HTERT RPE-1 (cell line): ENCODE data around the gene C6orf52.
"Not testable (repeated sequence)": the region's sequence is repeated elsewhere in the genome, so short reads cannot be mapped to it uniquely, and the experiment has no call there.

Source experiments
- in situ Hi-C: fragments of 300-500 bp; cut with MboI; formaldehyde crosslinking; loops from 4 replicates; pipeline ENCODE4 v1.14.3; 2020; ENCODE audit warnings: low sequenced_read_pairs

C6orf52 gene

GRCh38 chr6:10696655-10697054 is 2.2 kb upstream of the C6orf52 start:
- in situ Hi-C loops = no loop called here

DNA sequence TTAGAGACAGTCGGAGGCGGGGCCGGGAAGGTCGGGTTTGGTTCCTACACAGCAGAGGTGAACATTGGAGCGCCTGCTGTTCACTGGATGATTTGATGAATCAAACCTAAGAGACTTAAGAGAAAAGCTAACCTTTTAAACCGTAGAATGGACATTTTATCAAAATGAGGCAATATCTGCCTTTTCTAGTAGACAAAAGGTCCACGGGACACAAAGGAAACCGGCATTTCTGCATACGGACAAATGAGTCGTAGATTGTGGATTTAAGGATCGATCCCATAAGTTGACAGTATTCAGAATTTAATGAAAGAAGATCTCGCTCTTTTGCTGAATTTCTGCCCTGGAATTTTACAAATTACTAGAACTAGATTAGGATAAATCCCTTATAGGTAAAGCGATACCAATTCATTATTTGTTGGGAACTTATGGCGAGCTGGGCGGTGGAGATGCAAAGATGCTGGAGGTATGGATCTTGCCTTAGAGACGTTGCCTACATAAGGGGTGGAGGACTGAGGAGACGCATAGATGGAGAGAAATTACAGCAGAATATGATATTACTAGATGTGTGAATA is 756 bp upstream of the C6orf52 start:
- in situ Hi-C loops = no loop called here

- in situ Hi-C loops = no loop called here
Measured at GRCh38 chr6:10692965-10693538, 1.4 kb downstream of the C6orf52 start.

GRCh38 chr6:10690651-10691445 is 3.6 kb downstream of the C6orf52 start:
- in situ Hi-C loops = no loop called here

- in situ Hi-C loops = no loop called here
Measured at GRCh38 chr6:10687582-10687981, 6.8 kb downstream of the C6orf52 start.

DNA sequence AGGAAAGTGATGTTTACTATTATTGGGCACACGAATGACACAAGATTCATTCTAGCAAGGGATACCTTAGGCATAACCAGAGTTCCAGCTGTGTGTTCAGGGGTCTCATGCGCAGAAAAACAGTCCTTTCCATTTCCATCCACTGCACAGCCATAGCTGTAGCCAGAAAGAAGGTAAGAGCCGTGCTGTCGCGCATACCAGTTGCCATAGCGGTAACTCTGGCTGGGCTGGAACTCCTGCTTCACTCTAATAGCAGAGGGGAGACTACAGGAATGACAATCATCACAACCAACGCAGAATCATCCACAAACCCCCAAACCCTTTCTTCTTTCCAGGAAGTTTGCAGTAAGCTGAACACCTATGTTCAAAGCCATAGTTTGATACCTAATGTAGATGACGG is 7.5 kb downstream of the C6orf52 start:
- in situ Hi-C loops = no loop called here

DNA sequence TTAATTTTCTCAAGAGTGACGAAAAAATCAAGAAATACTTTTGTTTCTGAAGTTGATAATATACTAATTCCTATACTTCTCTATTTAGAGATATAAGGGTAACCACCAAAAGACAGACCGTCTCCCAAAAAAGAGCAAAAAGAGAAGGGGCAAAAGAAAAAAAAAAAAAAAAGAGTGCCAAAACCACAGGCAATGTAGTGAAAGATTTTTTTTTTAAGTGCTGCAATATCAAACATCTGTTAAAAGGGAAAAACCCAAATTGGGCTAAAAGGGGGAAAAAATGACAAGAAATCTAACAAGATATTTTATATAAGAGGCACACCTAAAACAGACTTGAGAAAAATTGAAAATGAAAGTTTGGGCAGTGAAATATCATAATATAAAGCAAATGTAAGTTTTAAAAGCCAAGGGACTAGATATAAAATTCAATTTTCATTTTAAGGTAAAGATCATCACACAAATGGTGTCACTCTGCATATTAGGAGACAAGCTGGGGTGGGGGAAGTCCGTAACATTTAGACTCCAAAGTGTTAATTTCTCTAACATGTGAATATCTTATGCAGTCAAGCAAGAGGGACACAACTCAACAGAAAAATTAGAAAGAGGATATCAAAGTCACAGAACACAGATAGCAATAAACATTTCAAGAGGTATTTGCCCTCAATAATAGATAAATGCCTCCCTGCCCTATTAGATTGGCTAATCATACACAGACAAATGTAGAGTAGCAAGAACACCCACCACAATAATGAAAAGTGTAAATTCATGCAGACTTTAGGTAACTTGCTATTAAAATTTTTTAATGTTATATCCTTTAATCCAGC is 9.1 kb downstream of the C6orf52 start:
- in situ Hi-C loops = no loop called here

GRCh38 chr6:10684618-10685017 is 9.8 kb downstream of the C6orf52 start:
- in situ Hi-C loops = no loop called here

- in situ Hi-C loops = no loop called here
Measured at GRCh38 chr6:10682355-10682988, 11.9 kb downstream of the C6orf52 start.

DNA sequence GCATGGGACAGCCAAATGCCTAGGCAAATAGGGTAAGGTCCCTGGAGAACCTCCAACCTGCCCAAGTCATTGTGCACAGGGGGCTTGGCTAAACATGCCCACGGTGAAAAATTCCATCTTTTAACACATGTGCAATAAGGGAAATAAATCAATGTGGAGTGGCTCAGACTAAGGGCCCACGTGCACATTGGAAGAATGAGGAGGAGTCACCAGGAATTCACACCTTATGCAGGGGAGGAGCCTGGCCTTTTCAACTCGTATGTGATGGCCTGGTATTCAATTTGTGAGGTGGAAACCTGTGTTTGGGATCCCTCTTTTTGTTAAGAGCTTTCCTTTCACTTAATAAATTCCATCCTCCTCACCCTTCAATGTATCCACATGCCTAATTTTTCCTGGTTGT is 12.6 kb downstream of the C6orf52 start:
- in situ Hi-C loops = no loop called here

DNA sequence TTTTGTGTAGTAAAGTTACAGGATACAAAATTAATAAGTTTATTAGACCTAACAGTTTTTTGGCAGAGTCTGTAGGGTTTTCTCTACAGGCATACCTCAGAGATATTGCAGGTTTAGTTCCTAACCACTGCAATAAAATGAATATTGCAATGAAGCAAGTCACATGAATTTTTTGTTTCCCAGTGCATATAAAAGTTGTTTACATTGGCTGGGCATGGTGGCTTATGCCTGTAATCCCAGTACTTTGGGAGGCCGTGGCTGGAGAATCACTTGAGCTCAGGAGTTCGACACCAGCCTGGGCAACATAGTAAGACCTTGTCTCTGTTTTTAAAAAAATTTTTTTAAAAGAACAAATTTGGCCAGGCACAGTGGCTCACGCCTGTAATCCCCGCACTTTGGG is 16.0 kb downstream of the C6orf52 start:
- in situ Hi-C loops = no loop called here

- in situ Hi-C loops = no loop called here
Measured at GRCh38 chr6:10676403-10676802, 18.0 kb downstream of the C6orf52 start.

GRCh38 chr6:10668126-10668917 is 26.1 kb downstream of the C6orf52 start:
- in situ Hi-C loops = no loop called here

GRCh38 chr6:10665595-10665994 is 28.8 kb downstream of the C6orf52 start:
- in situ Hi-C loops = not testable (repeated sequence)

DNA sequence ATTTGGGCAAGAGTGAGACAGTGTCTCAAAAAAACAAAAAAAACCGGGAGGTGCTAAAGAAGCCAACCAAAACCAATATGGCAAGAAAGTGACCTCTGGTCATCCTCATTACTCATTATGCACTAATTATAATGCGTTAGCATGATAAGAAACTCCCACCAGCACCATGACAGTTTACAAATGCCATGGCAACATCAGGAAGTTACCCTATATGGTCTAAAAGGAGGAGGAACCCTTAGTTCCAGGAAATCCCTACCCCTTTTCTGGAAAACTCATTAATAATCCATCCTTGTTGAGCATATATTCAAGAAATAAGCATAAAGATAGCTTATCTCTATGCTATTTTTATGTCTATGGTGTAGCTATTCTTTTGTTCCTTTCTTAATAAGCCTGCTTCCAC is 31.7 kb downstream of the C6orf52 start:
- in situ Hi-C loops = no loop called here

DNA sequence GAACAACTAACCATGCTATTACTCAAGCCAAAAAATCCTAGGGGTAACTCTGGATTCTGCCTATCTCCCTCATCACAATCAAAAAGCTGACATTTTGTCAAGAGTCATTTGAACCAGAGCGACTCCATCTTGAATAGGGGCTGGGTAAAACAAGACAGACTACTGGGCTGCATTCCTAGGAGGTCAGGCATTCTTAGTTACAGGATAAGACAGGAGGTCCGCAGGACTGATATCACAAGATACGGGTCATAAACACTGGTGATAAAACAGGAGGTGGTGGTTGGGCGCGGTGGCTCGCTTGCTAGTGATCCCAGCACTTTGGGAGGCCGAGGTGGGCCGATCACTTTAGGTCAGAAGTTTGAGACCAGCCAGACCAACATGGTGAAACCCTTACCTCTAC is 32.2 kb downstream of the C6orf52 start:
- in situ Hi-C loops = no loop called here

DNA sequence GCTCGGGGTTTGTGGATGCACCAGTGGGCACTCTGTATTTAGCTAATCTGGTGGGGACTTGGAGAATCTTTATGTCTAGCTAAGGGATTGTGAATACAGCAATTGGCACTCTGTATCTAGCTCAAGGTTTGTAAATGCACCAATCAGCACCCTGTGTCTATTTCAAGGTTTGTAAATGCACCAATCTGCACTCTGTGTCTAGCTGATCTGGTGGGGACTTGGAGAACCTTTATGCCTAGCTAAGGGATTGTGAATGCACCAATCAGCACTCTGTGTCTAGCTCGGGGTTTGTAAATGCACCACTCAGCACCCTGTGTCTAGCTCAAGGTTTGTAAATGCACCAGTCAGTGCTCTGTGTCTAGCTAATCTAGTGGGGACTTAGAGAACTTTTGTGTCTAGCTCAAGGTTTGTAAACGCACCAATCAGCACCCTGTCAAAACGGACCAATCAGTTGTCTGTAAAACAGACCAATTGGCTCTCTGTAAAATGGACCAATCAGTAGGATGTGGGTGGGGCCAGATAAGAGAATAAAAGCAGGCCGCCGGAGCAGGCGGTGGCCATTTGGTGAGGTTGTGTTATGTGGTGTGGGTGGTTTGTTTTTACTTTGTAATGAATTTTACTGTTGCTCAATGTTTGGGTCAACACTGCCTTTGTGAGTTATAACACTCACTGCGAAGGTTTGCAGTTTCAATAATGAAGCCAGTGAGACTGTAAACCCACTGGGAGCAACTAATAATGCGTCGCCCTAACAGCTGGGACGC is 33.8 kb downstream of the C6orf52 start:
- in situ Hi-C loops = not testable (repeated sequence)

DNA sequence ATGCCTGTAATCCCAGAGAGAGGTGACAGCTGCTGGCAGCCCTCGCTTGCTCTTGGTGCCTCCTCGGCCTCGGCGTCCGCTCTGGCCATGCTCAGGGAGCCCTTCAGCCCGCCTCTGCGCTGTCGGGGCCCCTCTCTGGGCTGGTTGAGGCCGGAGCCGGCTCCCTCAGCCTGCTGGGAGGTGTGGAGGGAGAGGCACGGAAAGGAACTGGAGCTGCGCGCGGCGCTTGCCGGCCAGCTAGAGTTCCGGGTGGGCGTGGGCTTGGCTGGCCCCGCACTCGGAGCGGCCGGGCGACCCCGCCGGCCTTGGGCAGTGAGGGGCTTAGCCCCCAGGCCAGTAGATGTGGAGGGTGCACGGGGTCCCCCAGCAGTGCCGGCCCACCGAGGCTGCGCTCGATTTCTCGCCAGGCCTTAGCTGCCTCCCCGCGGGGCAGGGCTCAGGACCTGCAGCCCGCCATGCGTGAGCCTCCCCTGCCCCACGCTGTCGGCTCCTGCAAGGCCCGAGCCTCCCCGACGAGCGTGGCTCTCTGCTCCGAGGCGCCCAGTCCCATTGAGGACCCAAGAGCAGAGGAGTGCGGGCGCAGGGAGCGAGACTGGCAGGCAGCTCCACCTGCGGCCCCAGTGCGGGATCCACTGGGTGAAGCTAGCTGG is 34.6 kb downstream of the C6orf52 start:
- in situ Hi-C loops = no loop called here
